GM21447 (cell line): ENCODE results near the gene GCH1.
A peak's percentile ranks its signal among the peaks of the same experiment; 100 is the strongest.
"Not testable (repeated sequence)": the region's sequence is repeated elsewhere in the genome, so short reads cannot be mapped to it uniquely, and the experiment has no call there.

Experiments used
- ATAC-seq: cut with Tn5 transposase; IDR thresholded peaks from one replicate; pipeline ENCODE4 v1.9.1; 2021; ENCODE audit not compliant: unreplicated experiment

GCH1 gene

GRCh38 chr14:54870154-54871090 is 32.2 kb downstream of the GCH1 start:
- not testable (repeated sequence) for ATAC-seq

- no peak for ATAC-seq
These were observed 35.6 kb downstream of the GCH1 start for GRCh38 chr14:54867011-54867410.

- ATAC-seq = no peak
These were observed 36.0 kb downstream of the GCH1 start for GRCh38 chr14:54866588-54866987.

- ATAC-seq = no peak
These were observed 38.1 kb downstream of the GCH1 start for GRCh38 chr14:54864526-54864925.

- peak; percentile 86 for ATAC-seq
These were observed 44.8 kb downstream of the GCH1 start for GRCh38 chr14:54857830-54858269.

GRCh38 chr14:54856152-54856551 is 46.5 kb downstream of the GCH1 start:
- ATAC-seq = no peak

- ATAC-seq = peak; percentile 54
These were observed 48.4 kb downstream of the GCH1 start for GRCh38 chr14:54854181-54854580.

- ATAC-seq = no peak
These were observed 49.3 kb downstream of the GCH1 start for GRCh38 chr14:54853339-54853738.

GRCh38 chr14:54852215-54852614 is 50.4 kb downstream of the GCH1 start:
- ATAC-seq = no peak

- no peak for ATAC-seq
These were observed 53.7 kb downstream of the GCH1 start for GRCh38 chr14:54848910-54849309.

GRCh38 chr14:54845641-54846040 is 57.0 kb downstream of the GCH1 start:
- ATAC-seq = no peak

- no peak for ATAC-seq
These were observed 58.1 kb downstream of the GCH1 start for GRCh38 chr14:54844479-54844878.

- ATAC-seq = no peak
These were observed 61.8 kb downstream of the GCH1 start for GRCh38 chr14:54840798-54841197.

GRCh38 chr14:54840336-54840735 is 62.3 kb downstream of the GCH1 start:
- no peak for ATAC-seq

- no peak for ATAC-seq
These were observed 62.9 kb downstream of the GCH1 start for GRCh38 chr14:54839701-54840119.

- no peak for ATAC-seq
These were observed 63.6 kb downstream of the GCH1 start for GRCh38 chr14:54838931-54839512.

GRCh38 chr14:54837508-54838149 is 65.0 kb downstream of the GCH1 start:
- ATAC-seq = no peak

- no peak for ATAC-seq
These were observed 66.4 kb downstream of the GCH1 start for GRCh38 chr14:54836231-54836630.

- ATAC-seq = no peak
These were observed 67.9 kb downstream of the GCH1 start for GRCh38 chr14:54834727-54835126.

GRCh38 chr14:54834081-54834480 is 68.5 kb downstream of the GCH1 start:
- ATAC-seq = no peak

GRCh38 chr14:54830650-54831049 is 72.0 kb downstream of the GCH1 start:
- ATAC-seq = no peak
